HCT116 (cell line): ENCODE measurements around the gene NFKBIL1. TPM values are rescaled to one million over a fixed set of nuclear protein-coding genes. Genes with fewer than 3 reads are reported as not detected.

Source experiments
- ATAC-seq: fragments of 200-7000 bp; cut with Tn5 transposase; 2 replicates; pipeline ENCODE4 v1.9.1; 2020; ENCODE audit warnings: mild to moderate bottlenecking, moderate library complexity
- BruUV-seq: library from RNA; stranded (reverse); fragments of 400-500 nt; replicated peaks from 2 replicates; lab custom pipeline; 2021; lab: Mats Ljungman, UMichigan
- CTCF ChIA-PET: fragments of 300-600 bp; sonication (Branson Sonifier 250); formaldehyde crosslinking; loops from one replicate; lab custom pipeline; 2021; ENCODE audit warnings: antibody characterized with exemption; lab: Charles Lee
- POLR2A ChIA-PET: fragments of 300-600, 350-600 bp; sonication (Branson Sonifier 250); formaldehyde crosslinking; loops from one replicate; lab custom pipeline; 2021; ENCODE audit warnings: antibody characterized with exemption; lab: Charles Lee
- RAD21 ChIA-PET, 2 experiments: fragments of 300-600 bp; sonication (Branson Sonifier 250); formaldehyde crosslinking; loops; one replicate each; lab custom pipeline; 2023; ENCODE audit warnings: low total read pairs in 2 of 2; ENCODE audit not compliant: uncharacterized antibody in 2 of 2, unreplicated experiment in 2 of 2, low non-redundant PET in 1 of 2; lab: Charles Lee
- DNase-seq: peaks from one replicate; pipeline ENCODE4 v3.0.0-alpha.2; 2010; ENCODE audit warnings: low read depth, low spot score
- H2AFZ ChIP-seq: fragments of 200-600 bp; shearing (Covaris generic), sonication (generic); 2 replicates; pipeline ENCODE4 v1.6.1; 2017; ENCODE audit warnings: low read depth, mixed run types, mixed read lengths, antibody characterized with exemption, low read length; ENCODE audit not compliant: poor library complexity, severe bottlenecking
- H3K27ac ChIP-seq: 2 replicates; pipeline ENCODE4 v1.5.1; 2012; ENCODE audit warnings: low read depth, low read length
- H3K27me3 ChIP-seq: fragments of 200-600 bp; sonication (generic); 2 replicates; pipeline ENCODE4 v1.6.1; 2016; ENCODE audit warnings: mixed run types, low read length, mixed read lengths; ENCODE audit not compliant: insufficient read depth
- H3K36me3 ChIP-seq, 2 experiments: fragments of 200-500 bp in 1 of 2; fragments of 200-600 bp in 1 of 2; sonication (Bioruptor generic) in 1 of 2; sonication (generic) in 1 of 2; 2 replicates each; pipeline versions ENCODE4 v1.5.1 to v1.6.1; 2014 to 2016; ENCODE audit warnings: low read length in 2 of 2, inconsistent platforms in 1 of 2, mixed read lengths in 1 of 2, mixed run types in 1 of 2; ENCODE audit not compliant: insufficient read depth in 2 of 2, control insufficient read depth in 1 of 2
- H3K4me1 ChIP-seq, 2 experiments: fragments of 200-600 bp in 1 of 2; sonication (generic) in 1 of 2; 2 replicates each; pipeline versions ENCODE4 v1.5.1 to v1.6.1; 2012 to 2017; ENCODE audit warnings: low read length in 2 of 2, inconsistent platforms in 1 of 2, mild to moderate bottlenecking in 1 of 2, mixed read lengths in 1 of 2, mixed run types in 1 of 2, moderate library complexity in 1 of 2; ENCODE audit not compliant: insufficient read depth in 2 of 2, control insufficient read depth in 1 of 2
- H3K4me2 ChIP-seq: fragments of 200-600 bp; sonication (generic); 2 replicates; pipeline ENCODE4 v1.6.1; 2017; ENCODE audit warnings: mixed run types, low read length, mixed read lengths
- H3K4me3 ChIP-seq, 2 experiments: fragments of 200-600 bp in 1 of 2; sonication (generic) in 1 of 2; replicated peaks in 1 of 2; 2 replicates each; pipeline ENCODE4 v1.5.1; 2011 to 2016; ENCODE audit warnings: low read length in 2 of 2, control low read depth in 1 of 2, low read depth in 1 of 2, mild to moderate bottlenecking in 1 of 2, mixed read lengths in 1 of 2, mixed run types in 1 of 2
- H3K79me2 ChIP-seq: fragments of 200-600 bp; sonication (generic); 2 replicates; pipeline ENCODE4 v1.6.1; 2017; ENCODE audit warnings: mild to moderate bottlenecking, mixed run types, low read length, moderate library complexity, mixed read lengths; ENCODE audit not compliant: insufficient read depth
- H3K9ac ChIP-seq: fragments of 200-600 bp; sonication (generic); 2 replicates; pipeline ENCODE4 v1.6.1; 2016; ENCODE audit warnings: low read length, mixed read lengths
- H3K9me2 ChIP-seq: fragments of 200-600 bp; sonication (generic), shearing (Covaris generic); 2 replicates; pipeline ENCODE4 v1.6.1; 2017; ENCODE audit warnings: mixed run types, mild to moderate bottlenecking, moderate library complexity; ENCODE audit not compliant: insufficient read depth
- H3K9me3 ChIP-seq, 2 experiments: fragments of 200-500 bp in 1 of 2; fragments of 200-600 bp in 1 of 2; sonication (Bioruptor generic) in 1 of 2; sonication (generic) in 1 of 2; 2 replicates each; pipeline ENCODE4 v1.6.1; 2014 to 2017; ENCODE audit warnings: low read length in 2 of 2, mixed read lengths in 2 of 2, inconsistent platforms in 1 of 2, low read depth in 1 of 2, mild to moderate bottlenecking in 1 of 2, mixed run types in 1 of 2, moderate library complexity in 1 of 2; ENCODE audit not compliant: control insufficient read depth in 1 of 2, insufficient read depth in 1 of 2
- H4K20me1 ChIP-seq: fragments of 200-600 bp; sonication (generic), shearing (Covaris generic); 2 replicates; pipeline ENCODE4 v1.6.1; 2017; ENCODE audit warnings: mixed run types, mild to moderate bottlenecking, moderate library complexity; ENCODE audit not compliant: insufficient read depth
- ATF3 ChIP-seq: IDR thresholded peaks from 2 replicates; pipeline ENCODE4 v1.6.1; 2012
- CEBPB ChIP-seq: IDR thresholded peaks from 2 replicates; pipeline ENCODE4 v1.6.1; 2012; ENCODE audit warnings: low read depth
- CTCF ChIP-seq, 3 experiments: fragments of 200-600 bp in 1 of 3; sonication (generic) in 1 of 3; IDR thresholded peaks in 2 of 3; conservative IDR thresholded peaks in 1 of 3; 2 replicates each; pipeline ENCODE4 v1.5.1; 2012 to 2017; ENCODE audit warnings: low read depth in 2 of 3, low read length in 2 of 3, antibody characterized with exemption in 1 of 3, borderline replicate concordance in 1 of 3, control low read depth in 1 of 3, mild to moderate bottlenecking in 1 of 3, mixed read lengths in 1 of 3, mixed run types in 1 of 3, moderate library complexity in 1 of 3; ENCODE audit not compliant: insufficient read depth in 1 of 3
- FOSL1 ChIP-seq: IDR thresholded peaks from 2 replicates; pipeline ENCODE4 v1.6.1; 2012; ENCODE audit warnings: low read depth
- JUND ChIP-seq: IDR thresholded peaks from 2 replicates; pipeline ENCODE4 v1.6.1; 2012
- POLR2A ChIP-seq: IDR thresholded peaks from 2 replicates; pipeline ENCODE4 v1.7.0; 2011; ENCODE audit warnings: borderline replicate concordance; ENCODE audit not compliant: insufficient read depth, insufficient read length; ENCODE audit errors: extremely low read depth
- POLR2AphosphoS5 ChIP-seq: IDR thresholded peaks from 2 replicates; pipeline ENCODE4 v1.6.1; 2011; ENCODE audit warnings: mild to moderate bottlenecking, low read depth, low read length, moderate library complexity
- RAD21 ChIP-seq: IDR thresholded peaks from 2 replicates; pipeline ENCODE4 v1.6.1; 2012; ENCODE audit warnings: low read depth, mild to moderate bottlenecking
- SIN3A ChIP-seq: IDR thresholded peaks from 2 replicates; pipeline ENCODE4 v1.6.1; 2012; ENCODE audit warnings: low read depth
- TCF7L2 ChIP-seq: IDR thresholded peaks from 2 replicates; pipeline ENCODE4 v1.7.0; 2011; ENCODE audit warnings: borderline replicate concordance, inconsistent platforms; ENCODE audit not compliant: insufficient read depth, insufficient read length; ENCODE audit errors: extremely low read depth
- YY1 ChIP-seq: IDR thresholded peaks from 2 replicates; pipeline ENCODE4 v1.6.1; 2011; ENCODE audit warnings: low read length, low read depth, moderate library complexity, mild to moderate bottlenecking; ENCODE audit not compliant: insufficient replicate concordance; ENCODE audit errors: extremely low read depth
- ZFX ChIP-seq: fragments of 450-650 bp; IDR thresholded peaks from 2 replicates; pipeline ENCODE4 v1.6.1; 2017
- ZNF274 ChIP-seq: fragments of 200-500 bp; sonication (Bioruptor generic); IDR thresholded peaks from 2 replicates; pipeline ENCODE4 v1.6.1; 2014; ENCODE audit warnings: mild to moderate bottlenecking, low read depth, low read length, inconsistent platforms
- intact Hi-C: fragments of 100-400 bp; cut with micrococcal nuclease; formaldehyde crosslinking; loops from 2 replicates; pipeline ENCODE4 v1.10.0; 2022
- total RNA-seq: library from RNA; stranded (reverse); gene quantifications from one replicate; pipeline ENCODE4 v1.2.1, GENCODE V29; 2021; ENCODE audit not compliant: unreplicated experiment
- TF ChIP-seq, protein P1 (sequence below): IDR thresholded peaks from 2 replicates; pipeline ENCODE4 v1.6.1; 2012

NFKBIL1 gene
- total RNA-seq, 1 experiment from 2014 or later: 26.6 TPM

DNA sequence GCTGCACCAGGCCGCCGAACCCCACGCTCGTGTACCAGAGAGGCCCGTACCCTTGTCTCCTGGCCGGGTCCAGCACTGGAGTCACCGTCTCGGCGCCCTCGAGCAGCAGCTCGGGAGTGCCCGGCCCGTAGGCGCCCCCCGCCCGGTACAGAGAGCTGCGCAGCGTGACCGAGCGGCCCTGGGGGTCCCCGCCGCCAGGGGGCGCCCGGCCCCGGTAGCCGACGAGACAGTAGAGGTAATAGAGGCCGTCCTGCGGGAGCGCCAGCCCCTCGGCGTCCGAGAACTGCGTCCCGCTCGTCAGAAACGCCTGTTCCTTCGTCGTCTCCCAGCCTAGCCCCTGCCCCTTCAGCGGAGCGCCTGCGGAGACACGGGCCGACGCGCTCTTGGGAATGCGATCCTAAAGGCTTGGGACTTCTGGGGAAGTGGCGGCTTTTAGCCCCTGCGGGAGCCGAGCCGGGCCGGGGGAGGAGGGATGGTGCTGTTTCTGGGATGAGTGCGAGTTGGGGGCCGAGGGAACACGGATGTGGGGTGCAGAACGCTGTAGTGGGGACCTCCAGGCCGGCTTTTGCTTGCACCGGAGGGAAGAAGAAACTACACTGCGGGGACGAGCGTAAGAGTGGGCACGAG, 33.5 kb downstream of the NFKBIL1 start:
- TF ChIP-seq, protein P1, sequence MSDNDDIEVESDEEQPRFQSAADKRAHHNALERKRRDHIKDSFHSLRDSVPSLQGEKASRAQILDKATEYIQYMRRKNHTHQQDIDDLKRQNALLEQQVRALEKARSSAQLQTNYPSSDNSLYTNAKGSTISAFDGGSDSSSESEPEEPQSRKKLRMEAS: no peak
- peak; percentile 87 to 96 (median 88) for TF ChIP-seq CTCF (IDR thresholded peaks at IDR 0.05 in 2 of 3, conservative IDR thresholded peaks at IDR 0.05 in 1 of 3; ENCODE audit: borderline replicate concordance in 1 of 3, insufficient read depth in 1 of 3, low read depth in 2 of 3, low read length in 2 of 3)
- TF ChIP-seq CEBPB: no peak
- TF ChIP-seq RAD21: peak; percentile 57
- no peak for TF ChIP-seq ZNF274
- peak; percentile 80 for TF ChIP-seq POLR2AphosphoS5
- peak; percentile 38; the same call in 1 of the 2 replicates for TF ChIP-seq ZFX
- peak; percentile 37 for TF ChIP-seq YY1
- TF ChIP-seq SIN3A: no peak
- TF ChIP-seq ATF3: no peak
- no peak for TF ChIP-seq FOSL1
- no peak for TF ChIP-seq JUND
- no peak for TF ChIP-seq POLR2A
- no peak for TF ChIP-seq TCF7L2
- no TSS peak for BruUV-seq
- H3K9ac ChIP-seq: peak overlapping the region; percentile 73
- peak overlapping the region; percentile 97 for H3K4me2 ChIP-seq
- H3K4me1 ChIP-seq: peaks cover 4 to 15% of the 10 kb centered on the region in 2 experiments; a peak in 2 of 4 replicates
- RAD21 ChIA-PET: interaction anchor here in 1 of 2 experiments (0.9 kb wide), 1 partner anchor 18 kb away, joined by 3 read pairs; no protein-coding TSS in a partner anchor
- no peaks in the 10 kb centered on the region for H3K36me3 ChIP-seq
- H3K9me2 ChIP-seq: no peaks in the 10 kb centered on the region
- no peaks in the 10 kb centered on the region for H3K9me3 ChIP-seq
- CTCF ChIA-PET: interaction anchor here (0.6 to 7.8 kb wide), 10 partner anchors 10 to 1086 kb away, joined by 3 to 70 read pairs (median 4); partner anchors contain the start of genes NCR3 and PRRC2A
- H2AFZ ChIP-seq: peak overlapping the region; percentile 79
- intact Hi-C loops: no loop called here
- peak; percentile 97 for ATAC-seq
- H4K20me1 ChIP-seq: no peaks in the 10 kb centered on the region
- POLR2A ChIA-PET: interaction anchor here (1.0 to 1.9 kb wide), 3 partner anchors 12 to 34 kb away, joined by 3 to 6 read pairs (median 3); partner anchors contain the start of genes ATP6V1G2 and NFKBIL1
- no peaks in the 10 kb centered on the region for H3K79me2 ChIP-seq
- H3K27me3 ChIP-seq: no peaks in the 10 kb centered on the region
- DNase-seq: peak; percentile 33
- peak overlapping the region; percentile 8; the same call in 1 of the 2 replicates for H3K27ac ChIP-seq
- H3K4me3 ChIP-seq: peak overlapping the region; percentile 65 to 75
